Measurements from ENCODE around the gene PKP4. TPM values are rescaled to one million over a fixed set of nuclear protein-coding genes. Genes with fewer than 3 reads are reported as not detected.

Gene PKP4
- total RNA-seq, 1 experiment from 2014 or later = 52.0 TPM

DNA sequence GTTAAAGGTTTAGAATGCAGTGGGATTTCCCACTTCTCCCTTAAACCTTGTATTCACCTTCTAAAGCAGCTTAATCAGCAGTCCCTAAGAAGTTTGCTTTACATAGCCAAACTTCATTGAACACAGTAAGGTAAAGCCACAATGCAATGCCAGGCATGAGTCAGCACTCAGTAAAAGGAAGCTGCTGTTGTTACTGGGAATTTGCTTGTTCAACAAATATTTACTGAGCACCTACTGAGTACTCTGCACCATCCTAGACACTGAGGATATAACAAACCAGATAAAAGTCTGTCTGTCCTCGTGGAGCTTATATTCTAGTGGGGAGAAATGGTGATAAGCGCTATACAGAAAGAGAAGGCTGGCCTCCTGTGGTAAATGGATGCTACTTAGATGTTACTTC lies 162.7 kb downstream of the PKP4 start:
- Histone ChIP-seq H4K91ac (ENCODE audit: insufficient read length, low read depth, low read length) (no peak overlapping the region), H2BK12ac (ENCODE audit: insufficient read length, low read depth, low read length) (no peak overlapping the region), H3K79me1 (ENCODE audit: insufficient read depth, low read depth, low read length, poor library complexity, severe bottlenecking) (no peaks in the 10 kb centered on the region), H3K4me2 (ENCODE audit: insufficient read depth, insufficient read length, low read length) (no peak overlapping the region), H4K20me1 (ENCODE audit: control insufficient read depth, insufficient read depth, insufficient read length) (no peaks in the 10 kb centered on the region), H3K9me3 (ENCODE audit: control insufficient read depth, low read depth, low read length) (no peaks in the 10 kb centered on the region), H3K23me2 (ENCODE audit: insufficient read length, low read depth, low read length, poor library complexity, severe bottlenecking) (no peaks in the 10 kb centered on the region), H2BK20ac (ENCODE audit: low read depth, low read length, poor library complexity, severe bottlenecking) (no peak overlapping the region), H2AK5ac (ENCODE audit: insufficient read length, low read length) (no peak overlapping the region), H3K4ac (ENCODE audit: low read depth, low read length) (no peak overlapping the region), H3K18ac (ENCODE audit: insufficient read length, low read depth, low read length) (no peak overlapping the region), H3K14ac (ENCODE audit: insufficient read depth, low read length) (no peak overlapping the region), H3K56ac (ENCODE audit: insufficient read length, low read depth, low read length) (no peak overlapping the region), H4K5ac (ENCODE audit: insufficient read length, low read depth, low read length) (no peak overlapping the region), H3T11ph (ENCODE audit: low read length) (no peak overlapping the region), H3K4me1 (ENCODE audit: insufficient read depth, low read length) (no peaks in the 10 kb centered on the region), H2BK15ac (ENCODE audit: low read depth, low read length) (no peak overlapping the region), H3K27ac (ENCODE audit: insufficient read length, low read depth, low read length) (no peak overlapping the region), H3K79me2 (ENCODE audit: insufficient read depth, low read length) (no peaks in the 10 kb centered on the region), H2BK120ac (ENCODE audit: low read depth, low read length, poor library complexity, severe bottlenecking) (no peak overlapping the region), H2BK5ac (ENCODE audit: insufficient read length, low read length) (no peak overlapping the region), H3K27me3 (ENCODE audit: insufficient read depth, low read length) (no peaks in the 10 kb centered on the region), H4K8ac (replicated peaks; ENCODE audit: insufficient read length, low read depth, low read length) (no peak overlapping the region), H3K9ac (ENCODE audit: extremely low read depth, insufficient read length, low read length) (no peak overlapping the region), H3K23ac (ENCODE audit: insufficient read length, low read depth, low read length) (no peak overlapping the region), H2AFZ (ENCODE audit: low read length) (no peak overlapping the region)
- Mint-ChIP-seq H3K27me3 (ENCODE audit: low read depth) (no peaks in the 10 kb centered on the region), H3K4me1 (peaks cover 4 to 16% of the 10 kb centered on the region in 2 experiments; a peak in 3 of 4 replicates), H3K27ac (peak overlapping the region; percentile 19 to 86 (median 49); a peak in 4 of 7 replicates), H3K36me3 (ENCODE audit: insufficient read depth in 1 of 3, low read depth in 3 of 3) (peaks cover 12 to 29% (median 28%) of the 10 kb centered on the region in 3 experiments; a peak in 6 of 7 replicates), H3K4me3 (no peak overlapping the region), H3K9me3 (no peaks in the 10 kb centered on the region)
- no CpG with 5 or more reads among the region's 2 CpGs for WGBS (ENCODE audit: extremely low coverage, insufficient read length, low lambda C conversion rate)
- TF ChIP-seq, protein P1, sequence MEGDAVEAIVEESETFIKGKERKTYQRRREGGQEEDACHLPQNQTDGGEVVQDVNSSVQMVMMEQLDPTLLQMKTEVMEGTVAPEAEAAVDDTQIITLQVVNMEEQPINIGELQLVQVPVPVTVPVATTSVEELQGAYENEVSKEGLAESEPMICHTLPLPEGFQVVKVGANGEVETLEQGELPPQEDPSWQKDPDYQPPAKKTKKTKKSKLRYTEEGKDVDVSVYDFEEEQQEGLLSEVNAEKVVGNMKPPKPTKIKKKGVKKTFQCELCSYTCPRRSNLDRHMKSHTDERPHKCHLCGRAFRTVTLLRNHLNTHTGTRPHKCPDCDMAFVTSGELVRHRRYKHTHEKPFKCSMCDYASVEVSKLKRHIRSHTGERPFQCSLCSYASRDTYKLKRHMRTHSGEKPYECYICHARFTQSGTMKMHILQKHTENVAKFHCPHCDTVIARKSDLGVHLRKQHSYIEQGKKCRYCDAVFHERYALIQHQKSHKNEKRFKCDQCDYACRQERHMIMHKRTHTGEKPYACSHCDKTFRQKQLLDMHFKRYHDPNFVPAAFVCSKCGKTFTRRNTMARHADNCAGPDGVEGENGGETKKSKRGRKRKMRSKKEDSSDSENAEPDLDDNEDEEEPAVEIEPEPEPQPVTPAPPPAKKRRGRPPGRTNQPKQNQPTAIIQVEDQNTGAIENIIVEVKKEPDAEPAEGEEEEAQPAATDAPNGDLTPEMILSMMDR (conservative IDR thresholded peaks at IDR 0.05) = no peak
- no peak for DNase-seq
